Stimulated activated CD8-positive, alpha-beta memory T cell treated with anti-CD3 and anti-CD28 coated beads, Interleukin-2, amount 100 ng/mL, for 1 hour (primary cell): Measurements from ENCODE around the gene SLC35E1.
"Not testable (repeated sequence)": the region's sequence is repeated elsewhere in the genome, so short reads cannot be mapped to it uniquely, and the experiment has no call there.

ENCODE experiments used
- DNase-seq, 2 donors: peaks; one replicate each; pipeline ENCODE4 v3.0.0-alpha.2; 2020; ENCODE audit warnings: low read depth in 2 of 2

Gene SLC35E1

GRCh38 chr19:16544473-16545231 is 27.6 kb downstream of the SLC35E1 start:
- DNase-seq, result no peak

- DNase-seq, result not testable (repeated sequence)
Measured at GRCh38 chr19:16543734-16544133, 28.5 kb downstream of the SLC35E1 start.

GRCh38 chr19:16542910-16543472 is 29.2 kb downstream of the SLC35E1 start:
- no peak for DNase-seq

GRCh38 chr19:16542045-16542909 is 29.9 kb downstream of the SLC35E1 start, which contains the start of gene CHERP:
CHERP (minus strand) TSS chr19:16542437; CDS start chr19:16542378, 59 bp downstream.
- DNase-seq, result peak; percentile 87 to 91

GRCh38 chr19:16541526-16542044 is 30.6 kb downstream of the SLC35E1 start:
- DNase-seq, result no peak

GRCh38 chr19:16540948-16541347 is 31.3 kb downstream of the SLC35E1 start:
- DNase-seq, result no peak

GRCh38 chr19:16537111-16537510 is 35.1 kb downstream of the SLC35E1 start:
- no peak for DNase-seq

GRCh38 chr19:16536130-16536529 is 36.1 kb downstream of the SLC35E1 start:
- DNase-seq, result no peak

GRCh38 chr19:16535381-16535780 is 36.8 kb downstream of the SLC35E1 start:
- no peak for DNase-seq

- no peak for DNase-seq
Measured at GRCh38 chr19:16532440-16533234, 39.6 kb downstream of the SLC35E1 start.

GRCh38 chr19:16531380-16531669 is 40.9 kb downstream of the SLC35E1 start:
- no peak for DNase-seq

- DNase-seq, result no peak
Measured at GRCh38 chr19:16530540-16531379, 41.5 kb downstream of the SLC35E1 start.

- DNase-seq, result no peak
Measured at GRCh38 chr19:16529466-16530144, 42.6 kb downstream of the SLC35E1 start.

GRCh38 chr19:16527971-16528521 is 44.2 kb downstream of the SLC35E1 start:
- peak; percentile 7 to 16 for DNase-seq

GRCh38 chr19:16527334-16527935 is 44.8 kb downstream of the SLC35E1 start:
- no peak for DNase-seq

GRCh38 chr19:16525751-16526481 is 46.3 kb downstream of the SLC35E1 start:
- no peak for DNase-seq

GRCh38 chr19:16524991-16525734 is 47.1 kb downstream of the SLC35E1 start:
- no peak for DNase-seq
